ENCODE data around the gene IDI2. TPM values are rescaled to one million over a fixed set of nuclear protein-coding genes. Genes with fewer than 3 reads are reported as not detected.
A peak's percentile ranks its signal among the peaks of the same experiment; 100 is the strongest.

IDI2 gene
- total and polyA plus RNA-seq, 4 donors: 0.11 to 0.12 TPM; not detected in 2

GRCh38 chr10:1061930-1062774 is 36.5 kb upstream of the IDI2 start:
- WGBS (ENCODE audit: insufficient coverage): 94% methylated on average over 5 of the region's 7 CpGs
- H3K27me3 ChIP-seq (ENCODE audit: control insufficient read depth, insufficient read depth, low read length): no peaks in the 10 kb centered on the region
- H3K9me3 ChIP-seq (ENCODE audit: control insufficient read depth, insufficient read depth, low read length): no peaks in the 10 kb centered on the region
- no peak overlapping the region for H3K4me3 ChIP-seq (ENCODE audit: low read depth, low read length)
- H3K27ac ChIP-seq (ENCODE audit: low read depth, low read length): no peak overlapping the region
- H3K36me3 ChIP-seq (ENCODE audit: control insufficient read depth, insufficient read depth, low read length): peaks cover 3% of the 10 kb centered on the region
- no peak for DNase-seq (ENCODE audit: low read depth in 4 of 6, low spot score in 6 of 6)
- H3K4me1 ChIP-seq (ENCODE audit: control insufficient read depth, insufficient read depth, low read length): peaks cover 5% of the 10 kb centered on the region

GRCh38 chr10:1059902-1060301 is 34.2 kb upstream of the IDI2 start:
- Histone ChIP-seq H3K4me1 (ENCODE audit: control insufficient read depth, insufficient read depth, low read length) (peaks cover 14% of the 10 kb centered on the region), H3K27ac (ENCODE audit: low read depth, low read length) (no peak overlapping the region), H3K27me3 (ENCODE audit: control insufficient read depth, insufficient read depth, low read length) (no peaks in the 10 kb centered on the region), H3K9me3 (ENCODE audit: control insufficient read depth, insufficient read depth, low read length) (no peaks in the 10 kb centered on the region), H3K4me3 (ENCODE audit: low read depth, low read length) (no peak overlapping the region), H3K36me3 (ENCODE audit: control insufficient read depth, insufficient read depth, low read length) (peaks cover 3% of the 10 kb centered on the region)
- DNase-seq (ENCODE audit: low read depth in 4 of 6, low spot score in 6 of 6): no peak
- WGBS (ENCODE audit: insufficient coverage): 95% methylated on average over 5 of the region's 8 CpGs

- no peak overlapping the region for H3K4me3 ChIP-seq (ENCODE audit: low read depth, low read length)
- no peaks in the 10 kb centered on the region for H3K27me3 ChIP-seq (ENCODE audit: control insufficient read depth, insufficient read depth, low read length)
- 73% methylated on average over 5 of the region's 7 CpGs for WGBS (ENCODE audit: insufficient coverage)
- H3K4me1 ChIP-seq (ENCODE audit: control insufficient read depth, insufficient read depth, low read length): peaks cover 17% of the 10 kb centered on the region
- H3K27ac ChIP-seq (ENCODE audit: low read depth, low read length): no peak overlapping the region
- H3K36me3 ChIP-seq (ENCODE audit: control insufficient read depth, insufficient read depth, low read length): peaks cover 4% of the 10 kb centered on the region
- H3K9me3 ChIP-seq (ENCODE audit: control insufficient read depth, insufficient read depth, low read length): no peaks in the 10 kb centered on the region
- DNase-seq (ENCODE audit: low read depth in 4 of 6, low spot score in 6 of 6): no peak
Observed at GRCh38 chr10:1058017-1058416, 32.4 kb upstream of the IDI2 start.

- H3K36me3 ChIP-seq (ENCODE audit: control insufficient read depth, insufficient read depth, low read length): peaks cover 6% of the 10 kb centered on the region
- under 1% methylated on average over 21 of the region's 26 CpGs for WGBS (ENCODE audit: insufficient coverage)
- H3K4me3 ChIP-seq (ENCODE audit: low read depth, low read length): peak overlapping the region; percentile 94
- H3K4me1 ChIP-seq (ENCODE audit: control insufficient read depth, insufficient read depth, low read length): peaks cover 17% of the 10 kb centered on the region
- no peak for DNase-seq (ENCODE audit: low read depth in 4 of 6, low spot score in 6 of 6)
- H3K27ac ChIP-seq (ENCODE audit: low read depth, low read length): peak overlapping the region; percentile 65
- no peaks in the 10 kb centered on the region for H3K27me3 ChIP-seq (ENCODE audit: control insufficient read depth, insufficient read depth, low read length)
- no peaks in the 10 kb centered on the region for H3K9me3 ChIP-seq (ENCODE audit: control insufficient read depth, insufficient read depth, low read length)
Observed at GRCh38 chr10:1057106-1057657, 31.5 kb upstream of the IDI2 start.

GRCh38 chr10:1056326-1057105 is 30.9 kb upstream of the IDI2 start, which contains the start of gene WDR37:
WDR37 (plus strand) TSS chr10:1056385; CDS start chr10:1072156, 15,771 bp downstream.
- WGBS (ENCODE audit: insufficient coverage): under 1% methylated on average over 86 of the region's 87 CpGs
- Histone ChIP-seq H3K9me3 (ENCODE audit: control insufficient read depth, insufficient read depth, low read length) (no peaks in the 10 kb centered on the region), H3K4me1 (ENCODE audit: control insufficient read depth, insufficient read depth, low read length) (peaks cover 17% of the 10 kb centered on the region), H3K27me3 (ENCODE audit: control insufficient read depth, insufficient read depth, low read length) (no peaks in the 10 kb centered on the region), H3K27ac (ENCODE audit: low read depth, low read length) (peak within 1 kb of the TSS; percentile 65), H3K36me3 (ENCODE audit: control insufficient read depth, insufficient read depth, low read length) (peaks cover 11% of the 10 kb centered on the region), H3K4me3 (ENCODE audit: low read depth, low read length) (peak within 1 kb of the TSS; percentile 94)
- DNase-seq (ENCODE audit: low read depth in 4 of 6, low spot score in 6 of 6): peak; percentile 54 to 96 (median 83)

GRCh38 chr10:1054684-1055083 is 29.0 kb upstream of the IDI2 start:
- Histone ChIP-seq H3K36me3 (ENCODE audit: control insufficient read depth, insufficient read depth, low read length) (peaks cover 8% of the 10 kb centered on the region), H3K27ac (ENCODE audit: low read depth, low read length) (no peak overlapping the region), H3K27me3 (ENCODE audit: control insufficient read depth, insufficient read depth, low read length) (no peaks in the 10 kb centered on the region), H3K9me3 (ENCODE audit: control insufficient read depth, insufficient read depth, low read length) (no peaks in the 10 kb centered on the region), H3K4me3 (ENCODE audit: low read depth, low read length) (peak overlapping the region; percentile 12), H3K4me1 (ENCODE audit: control insufficient read depth, insufficient read depth, low read length) (peaks cover 23% of the 10 kb centered on the region)
- 66% methylated on average over 5 of the region's 6 CpGs for WGBS (ENCODE audit: insufficient coverage)
- DNase-seq (ENCODE audit: low read depth in 4 of 6, low spot score in 6 of 6): no peak

- 67% methylated on average over 2 of the region's 4 CpGs for WGBS (ENCODE audit: insufficient coverage)
- no peak overlapping the region for H3K27ac ChIP-seq (ENCODE audit: low read depth, low read length)
- peaks cover 21% of the 10 kb centered on the region for H3K4me1 ChIP-seq (ENCODE audit: control insufficient read depth, insufficient read depth, low read length)
- H3K36me3 ChIP-seq (ENCODE audit: control insufficient read depth, insufficient read depth, low read length): peaks cover 8% of the 10 kb centered on the region
- DNase-seq (ENCODE audit: low read depth in 4 of 6, low spot score in 6 of 6): no peak
- no peaks in the 10 kb centered on the region for H3K27me3 ChIP-seq (ENCODE audit: control insufficient read depth, insufficient read depth, low read length)
- no peaks in the 10 kb centered on the region for H3K9me3 ChIP-seq (ENCODE audit: control insufficient read depth, insufficient read depth, low read length)
- H3K4me3 ChIP-seq (ENCODE audit: low read depth, low read length): no peak overlapping the region
Observed at GRCh38 chr10:1050554-1050953, 24.9 kb upstream of the IDI2 start.

GRCh38 chr10:1050145-1050544 is 24.5 kb upstream of the IDI2 start:
- H3K9me3 ChIP-seq (ENCODE audit: control insufficient read depth, insufficient read depth, low read length): no peaks in the 10 kb centered on the region
- 29% methylated on average over 3 of the region's 5 CpGs for WGBS (ENCODE audit: insufficient coverage)
- peak overlapping the region; percentile 92 for H3K4me3 ChIP-seq (ENCODE audit: low read depth, low read length)
- no peaks in the 10 kb centered on the region for H3K27me3 ChIP-seq (ENCODE audit: control insufficient read depth, insufficient read depth, low read length)
- peaks cover 8% of the 10 kb centered on the region for H3K36me3 ChIP-seq (ENCODE audit: control insufficient read depth, insufficient read depth, low read length)
- DNase-seq (ENCODE audit: low read depth in 4 of 6, low spot score in 6 of 6): peak in 1 of 6 donors; percentile 21
- peaks cover 20% of the 10 kb centered on the region for H3K4me1 ChIP-seq (ENCODE audit: control insufficient read depth, insufficient read depth, low read length)
- peak overlapping the region; percentile 100 for H3K27ac ChIP-seq (ENCODE audit: low read depth, low read length)

- 0% methylated on average over 28 of the region's 34 CpGs for WGBS (ENCODE audit: insufficient coverage)
Observed at GRCh38 chr10:1049425-1049958, 23.8 kb upstream of the IDI2 start.

More at GRCh38 chr10:1049425-1049958, 23.8 kb upstream of the IDI2 start:
- H3K27ac ChIP-seq (ENCODE audit: low read depth, low read length): peak overlapping the region; percentile 100
- peaks cover 17% of the 10 kb centered on the region for H3K4me1 ChIP-seq (ENCODE audit: control insufficient read depth, insufficient read depth, low read length)
- peaks cover 8% of the 10 kb centered on the region for H3K36me3 ChIP-seq (ENCODE audit: control insufficient read depth, insufficient read depth, low read length)
- no peaks in the 10 kb centered on the region for H3K27me3 ChIP-seq (ENCODE audit: control insufficient read depth, insufficient read depth, low read length)
- H3K4me3 ChIP-seq (ENCODE audit: low read depth, low read length): peak overlapping the region; percentile 92
- DNase-seq (ENCODE audit: low read depth in 4 of 6, low spot score in 6 of 6): no peak
- H3K9me3 ChIP-seq (ENCODE audit: control insufficient read depth, insufficient read depth, low read length): no peaks in the 10 kb centered on the region
